Upper lobe of left lung (tissue), 6 donors: Measurements from ENCODE around the gene EFCAB8. TPM values are rescaled to one million over a fixed set of nuclear protein-coding genes. Genes with fewer than 3 reads are reported as not detected.

Experiments used
- ATAC-seq, 2 donors: fragments of 200-7000 bp; cut with Tn5 transposase; one replicate each; pipeline ENCODE4 v1.9.1; 2022; ENCODE audit warnings: mild to moderate bottlenecking in 2 of 2, moderate library complexity in 2 of 2; ENCODE audit not compliant: low FRiP score in 2 of 2
- DNase-seq, 2 donors: peaks; one replicate each; pipeline ENCODE4 v3.0.0-alpha.2; 2019 to 2020
- H3K27ac ChIP-seq, 4 donors: fragments of 200-600 bp; sonication (generic); one replicate each; pipeline ENCODE4 v1.5.1; 2016 to 2019
- H3K27me3 ChIP-seq, 4 donors: fragments of 200-600 bp; sonication (generic); one replicate each; pipeline ENCODE4 v1.5.1; 2017 to 2019
- H3K36me3 ChIP-seq, 4 donors: fragments of 200-600 bp; sonication (generic); one replicate each; pipeline ENCODE4 v1.5.1; 2016 to 2019
- H3K4me1 ChIP-seq, 4 donors: fragments of 200-600 bp; sonication (generic); one replicate each; pipeline ENCODE4 v1.5.1; 2018 to 2019
- H3K4me3 ChIP-seq, 4 donors: fragments of 200-600 bp; sonication (generic); one replicate each; pipeline ENCODE4 v1.5.1; 2017 to 2019; ENCODE audit warnings: mild to moderate bottlenecking in 2 of 4, moderate library complexity in 1 of 4
- H3K9me3 ChIP-seq, 4 donors: fragments of 200-600 bp; sonication (generic); one replicate each; pipeline ENCODE4 v1.5.1; 2018 to 2019
- EP300 ChIP-seq, 4 donors: sonication (generic); formaldehyde crosslinking; IDR thresholded peaks; one replicate each; pipeline ENCODE4 v1.5.1; 2017; ENCODE audit warnings: antibody characterized with exemption in 4 of 4, control low read depth in 2 of 4
- POLR2A ChIP-seq, 4 donors: fragments of 450-650 bp; IDR thresholded peaks; one replicate each; pipeline ENCODE4 v1.5.1; 2016 to 2017; ENCODE audit warnings: antibody characterized with exemption in 4 of 4, mild to moderate bottlenecking in 2 of 4
- POLR2AphosphoS5 ChIP-seq, 2 donors: sonication (generic); formaldehyde crosslinking; IDR thresholded peaks; one replicate each; pipeline ENCODE4 v1.5.1; 2017; ENCODE audit warnings: antibody characterized with exemption in 2 of 2
- WGBS, 2 donors: methylation state at CpG; one replicate each; pipeline ENCODE4 v1.1.5; 2017 to 2018; 5-methylcytosine and 5-hydroxymethylcytosine counted together
- total RNA-seq, 6 donors: library from RNA; depleted of rRNA in 4 of 6; stranded (reverse); fragments of >200 nt in 4 of 6; gene quantifications; one replicate each; pipeline versions ENCODE4 v1.1.0 to v1.2.1, GENCODE V29; 2016 to 2021
- TF ChIP-seq, protein P1 (sequence below), 6 experiments: fragments of 450-650 bp in 4 of 6; fragments of 200-600 bp in 2 of 6; sonication (generic) in 2 of 6; IDR thresholded peaks; one replicate each; pipeline ENCODE4 v1.5.1; 2016 to 2019; ENCODE audit warnings: antibody characterized with exemption in 6 of 6
- donor health status: DM: no; HTN: no; CAD: no; lungs with moderate emphysema.
- donor health status: DM: no; HTN: yes; CAD: no; lungs with severe emphysema.

The EFCAB8 gene
- total RNA-seq, 6 donors from 2014 or later = 0.10 to 3.3 (median 0.67) TPM

DNA sequence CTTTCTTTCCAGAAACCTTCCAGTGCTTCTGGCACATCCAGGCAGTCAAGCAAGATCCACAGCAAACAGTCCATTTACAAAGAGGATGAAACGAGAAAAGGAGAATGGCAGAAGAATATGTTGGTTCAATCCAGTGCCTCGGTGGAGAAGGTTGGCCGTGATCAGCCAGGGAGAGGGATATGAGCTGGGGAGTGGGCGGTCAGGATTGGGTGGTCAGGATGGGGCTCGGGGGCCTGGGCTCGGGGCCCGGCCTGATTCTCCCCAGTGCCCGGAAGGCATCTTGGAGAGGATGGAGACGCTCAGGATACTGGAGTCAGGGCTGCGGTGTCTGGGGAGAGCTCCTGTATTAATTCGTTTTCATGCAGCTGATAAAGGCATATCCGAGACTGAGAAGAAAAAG lies 61.3 kb downstream of the EFCAB8 start:
- H3K27ac ChIP-seq = no peak overlapping the region
- 85 to 86% methylated on average over 12 of the region's 12 CpGs for WGBS, 2 donors
- no peak overlapping the region for H3K4me3 ChIP-seq
- TF ChIP-seq POLR2A (IDR thresholded peaks at IDR 0.05) = no peak
- no peak for TF ChIP-seq EP300 (IDR thresholded peaks at IDR 0.05)
- TF ChIP-seq POLR2AphosphoS5 (IDR thresholded peaks at IDR 0.05) = no peak
- TF ChIP-seq, protein P1, sequence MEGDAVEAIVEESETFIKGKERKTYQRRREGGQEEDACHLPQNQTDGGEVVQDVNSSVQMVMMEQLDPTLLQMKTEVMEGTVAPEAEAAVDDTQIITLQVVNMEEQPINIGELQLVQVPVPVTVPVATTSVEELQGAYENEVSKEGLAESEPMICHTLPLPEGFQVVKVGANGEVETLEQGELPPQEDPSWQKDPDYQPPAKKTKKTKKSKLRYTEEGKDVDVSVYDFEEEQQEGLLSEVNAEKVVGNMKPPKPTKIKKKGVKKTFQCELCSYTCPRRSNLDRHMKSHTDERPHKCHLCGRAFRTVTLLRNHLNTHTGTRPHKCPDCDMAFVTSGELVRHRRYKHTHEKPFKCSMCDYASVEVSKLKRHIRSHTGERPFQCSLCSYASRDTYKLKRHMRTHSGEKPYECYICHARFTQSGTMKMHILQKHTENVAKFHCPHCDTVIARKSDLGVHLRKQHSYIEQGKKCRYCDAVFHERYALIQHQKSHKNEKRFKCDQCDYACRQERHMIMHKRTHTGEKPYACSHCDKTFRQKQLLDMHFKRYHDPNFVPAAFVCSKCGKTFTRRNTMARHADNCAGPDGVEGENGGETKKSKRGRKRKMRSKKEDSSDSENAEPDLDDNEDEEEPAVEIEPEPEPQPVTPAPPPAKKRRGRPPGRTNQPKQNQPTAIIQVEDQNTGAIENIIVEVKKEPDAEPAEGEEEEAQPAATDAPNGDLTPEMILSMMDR (IDR thresholded peaks at IDR 0.05) = no peak
- H3K4me1 ChIP-seq = no peaks in the 10 kb centered on the region
- ATAC-seq (no peak), DNase-seq (no peak)
- no peaks in the 10 kb centered on the region for H3K27me3 ChIP-seq
- peaks cover 7 to 18% (median 14%) of the 10 kb centered on the region in 4 donors for H3K9me3 ChIP-seq
- H3K36me3 ChIP-seq = no peaks in the 10 kb centered on the region

DNA sequence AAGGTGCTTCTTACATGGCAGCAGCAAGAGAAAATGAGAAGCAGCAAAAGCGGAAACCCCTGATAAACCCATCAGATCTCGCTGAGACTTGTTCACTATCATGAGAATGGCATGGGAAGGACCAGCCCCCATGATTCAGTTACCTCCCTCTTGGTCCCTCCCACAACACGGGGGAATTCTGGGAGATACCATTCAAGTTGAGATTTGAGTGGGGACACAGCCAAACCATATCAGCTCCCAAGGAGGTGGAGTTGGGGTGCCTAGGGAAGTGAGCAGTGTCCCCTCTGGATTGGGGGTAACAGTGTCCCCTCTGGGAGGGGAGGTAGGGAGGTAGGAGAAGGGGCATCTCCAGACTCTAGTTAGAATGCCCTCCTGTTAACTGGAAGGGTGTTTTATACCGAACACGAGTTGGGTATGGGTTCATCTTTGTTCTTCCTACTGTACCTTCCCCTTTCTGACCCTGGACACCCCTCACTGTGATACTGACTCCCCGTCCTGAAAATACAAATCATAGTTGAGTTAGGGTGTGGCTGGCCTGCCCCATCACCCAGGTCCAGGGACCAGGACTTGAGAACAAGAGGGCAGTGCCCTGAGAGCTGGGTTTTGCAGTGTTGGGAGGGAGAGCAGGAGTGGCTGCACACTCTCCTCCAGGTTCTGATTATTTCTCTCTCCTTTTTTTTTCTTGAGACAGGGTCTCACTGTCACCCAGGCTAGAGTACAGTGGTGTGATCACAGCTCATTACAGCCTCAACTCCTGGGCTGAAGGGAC lies 62.0 kb downstream of the EFCAB8 start:
- WGBS, 2 donors = 74 to 82% methylated on average over 6 of the region's 6 CpGs
- no peak overlapping the region for H3K4me3 ChIP-seq
- ATAC-seq (no peak), DNase-seq (no peak)
- TF ChIP-seq POLR2A (IDR thresholded peaks at IDR 0.05) = no peak
- no peak for TF ChIP-seq EP300 (IDR thresholded peaks at IDR 0.05)
- no peak for TF ChIP-seq POLR2AphosphoS5 (IDR thresholded peaks at IDR 0.05)
- no peaks in the 10 kb centered on the region for H3K27me3 ChIP-seq
- no peak overlapping the region for H3K27ac ChIP-seq
- no peaks in the 10 kb centered on the region for H3K36me3 ChIP-seq
- H3K4me1 ChIP-seq = no peaks in the 10 kb centered on the region
- H3K9me3 ChIP-seq = peaks cover 4 to 11% (median 8%) of the 10 kb centered on the region in 4 donors

GRCh38 chr20:32922466-32922865 lies 63.7 kb downstream of the EFCAB8 start:
- DNase-seq = no peak
- no peak overlapping the region for H3K4me3 ChIP-seq
- H3K27ac ChIP-seq = no peak overlapping the region
- no peaks in the 10 kb centered on the region for H3K27me3 ChIP-seq
- no peak for ATAC-seq
- WGBS, 2 donors = 77% methylated on average over 3 of the region's 3 CpGs
- H3K9me3 ChIP-seq = no peaks in the 10 kb centered on the region
- H3K36me3 ChIP-seq = no peaks in the 10 kb centered on the region
- TF ChIP-seq, protein P1 (IDR thresholded peaks at IDR 0.05) = no peak
- TF ChIP-seq POLR2AphosphoS5 (IDR thresholded peaks at IDR 0.05) (no peak), POLR2A (IDR thresholded peaks at IDR 0.05) (no peak), EP300 (IDR thresholded peaks at IDR 0.05) (no peak)
- no peaks in the 10 kb centered on the region for H3K4me1 ChIP-seq

DNA sequence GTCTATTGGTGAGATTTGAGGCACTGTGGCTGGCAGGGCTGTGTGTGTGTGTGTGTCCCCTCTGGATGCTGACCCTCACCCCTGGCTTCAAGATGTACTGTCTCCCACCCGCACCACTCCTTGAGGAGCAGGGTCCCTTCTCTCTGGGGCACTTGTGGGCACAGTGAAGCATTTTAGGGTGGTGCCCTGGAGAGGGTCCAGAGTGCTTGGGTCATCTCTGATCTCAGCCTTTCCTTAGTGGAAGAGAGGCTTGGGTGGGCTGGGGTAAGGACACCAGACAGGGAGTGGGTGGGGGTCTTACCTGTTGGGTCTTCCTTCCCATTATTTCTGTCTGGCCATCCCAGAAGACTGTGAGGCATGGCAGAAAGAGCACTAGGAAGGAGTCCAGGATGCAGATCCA lies 66.1 kb downstream of the EFCAB8 start:
- ATAC-seq = no peak
- WGBS, 2 donors = 80 to 100% methylated on average over 1 of the region's 1 CpG

DNA sequence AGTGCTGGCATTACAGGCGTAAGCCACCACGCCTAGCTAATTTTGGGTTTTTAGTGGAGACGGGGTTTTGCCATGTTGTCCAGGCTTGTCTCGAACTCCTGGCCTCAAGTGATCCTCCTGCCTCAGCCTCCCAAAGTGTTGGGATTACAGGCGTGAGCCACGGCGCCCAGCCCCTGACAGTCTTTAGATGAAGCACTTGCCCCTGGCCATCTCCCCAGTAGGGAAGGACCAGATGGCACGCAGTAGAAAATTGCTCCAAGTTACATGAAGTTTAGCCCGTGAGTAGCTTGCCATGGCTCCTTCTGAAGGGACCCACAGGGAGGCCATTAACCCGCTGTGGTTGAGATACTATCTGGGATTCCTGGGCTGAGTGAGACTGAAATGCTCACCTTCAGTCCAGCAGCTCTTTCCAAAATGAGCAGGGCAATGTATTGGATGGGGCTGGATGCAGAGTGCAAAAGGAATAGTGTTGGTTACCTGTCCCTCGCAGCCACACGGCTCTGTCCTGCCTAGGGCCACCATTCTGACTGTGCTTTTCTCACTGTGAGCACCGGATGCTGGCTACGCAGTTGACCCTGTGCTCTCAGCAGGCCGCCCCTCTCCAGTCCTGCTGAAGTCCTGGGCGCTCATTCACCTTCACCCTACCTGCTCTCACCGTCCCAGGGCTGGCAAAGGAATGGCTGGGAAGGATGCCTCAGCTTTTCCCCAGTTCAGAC lies 66.9 kb downstream of the EFCAB8 start:
- TF ChIP-seq, protein P1 (IDR thresholded peaks at IDR 0.05) = no peak
- TF ChIP-seq POLR2A (IDR thresholded peaks at IDR 0.05) (no peak), EP300 (IDR thresholded peaks at IDR 0.05) (no peak), POLR2AphosphoS5 (IDR thresholded peaks at IDR 0.05) (no peak)
- Histone ChIP-seq H3K9me3 (no peaks in the 10 kb centered on the region), H3K4me1 (no peaks in the 10 kb centered on the region), H3K27ac (no peak overlapping the region), H3K4me3 (no peak overlapping the region), H3K27me3 (no peaks in the 10 kb centered on the region), H3K36me3 (no peaks in the 10 kb centered on the region)
- ATAC-seq (no peak), DNase-seq (peak in 1 of 2 donors; percentile 32)
- 79 to 85% methylated on average over 14 to 17 of the region's 17 CpGs for WGBS, 2 donors

More for the DNA sequence above, 66.1 kb downstream of the EFCAB8 start:
- Histone ChIP-seq H3K36me3 (no peaks in the 10 kb centered on the region), H3K4me3 (no peak overlapping the region), H3K4me1 (no peaks in the 10 kb centered on the region), H3K9me3 (no peaks in the 10 kb centered on the region), H3K27me3 (no peaks in the 10 kb centered on the region), H3K27ac (no peak overlapping the region)
- TF ChIP-seq EP300 (IDR thresholded peaks at IDR 0.05) (no peak), POLR2AphosphoS5 (IDR thresholded peaks at IDR 0.05) (no peak)
- TF ChIP-seq, protein P1 (IDR thresholded peaks at IDR 0.05) = no peak
- DNase-seq = no peak
